SK-N-DZ (cell line): ENCODE data around the gene AADACL3.
"Not testable (repeated sequence)": the region's sequence is repeated elsewhere in the genome, so short reads cannot be mapped to it uniquely, and the experiment has no call there.

Source experiments
- DNase-seq: peaks from one replicate; pipeline ENCODE4 v3.0.0-alpha.2; 2015; ENCODE audit warnings: low spot score

Gene AADACL3

GRCh38 chr1:12714710-12715475 lies 1.0 kb upstream of the AADACL3 start:
- DNase-seq, result no peak

DNA sequence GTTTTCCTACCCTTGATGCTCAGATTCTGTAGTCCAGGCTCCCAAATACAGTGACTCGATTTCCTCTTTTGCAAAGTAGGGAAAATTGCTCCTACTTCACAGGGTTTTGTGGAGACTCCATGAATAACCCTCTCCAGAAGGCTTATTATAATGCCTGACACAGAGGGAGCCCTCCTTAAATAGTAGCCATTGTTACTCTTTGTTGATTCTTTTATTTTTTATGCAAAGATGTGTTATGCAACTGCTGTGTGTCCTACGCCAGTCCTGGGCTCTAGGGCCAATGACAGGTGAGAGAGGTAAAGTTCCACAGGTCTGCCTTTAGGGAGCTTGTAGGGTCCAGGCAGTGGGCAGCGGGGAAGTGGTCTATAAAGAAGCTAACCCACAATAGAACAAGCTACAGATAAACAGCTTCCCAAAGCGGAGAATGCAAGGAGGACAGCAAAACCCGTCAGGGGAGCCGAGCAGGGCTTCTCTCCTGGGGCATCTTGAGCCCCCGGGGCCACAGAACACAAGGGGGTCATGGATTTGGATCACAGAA lies 1.5 kb downstream of the AADACL3 start:
- no peak for DNase-seq

DNA sequence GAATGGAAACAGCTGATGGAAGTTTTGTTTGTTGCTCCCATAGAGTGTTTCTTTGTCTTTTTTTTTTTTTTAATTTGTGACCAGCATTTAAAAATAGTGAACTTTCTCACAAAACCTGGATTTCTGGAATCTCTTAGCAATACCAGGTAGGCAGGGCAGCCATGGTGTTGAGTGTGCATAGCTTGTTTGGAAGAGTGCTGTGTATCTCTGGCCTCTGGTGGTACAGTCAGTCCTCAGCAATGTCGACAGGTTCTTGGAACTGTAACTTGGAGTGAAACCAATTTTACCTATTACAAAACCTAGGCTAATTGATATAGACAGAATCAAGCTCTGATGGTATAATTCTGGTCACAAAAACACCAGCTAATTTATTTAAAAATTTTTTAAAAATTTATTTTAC lies 6.7 kb downstream of the AADACL3 start:
- DNase-seq, result no peak

- no peak for DNase-seq
Measured at GRCh38 chr1:12728391-12728790, 12.5 kb downstream of the AADACL3 start.

DNA sequence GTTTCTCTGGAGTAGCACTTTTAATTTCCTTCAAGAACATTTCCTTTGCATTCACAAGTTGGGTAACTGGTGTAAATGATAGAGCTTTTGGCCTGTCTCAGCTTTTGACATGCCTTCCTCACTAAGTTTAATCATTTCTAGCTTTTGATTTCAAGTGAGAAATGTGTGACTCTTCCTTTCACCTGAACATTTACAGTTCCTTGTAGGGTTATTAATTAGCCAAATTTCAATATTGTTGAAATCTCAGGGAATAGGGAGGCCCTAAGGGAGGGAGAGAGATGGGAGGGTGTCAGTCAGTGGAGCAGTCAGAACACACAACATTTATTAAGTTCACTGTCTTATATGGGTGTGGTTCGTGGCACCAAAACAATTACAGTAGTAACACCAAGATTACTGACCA lies 14.2 kb downstream of the AADACL3 start:
- no peak for DNase-seq

DNA sequence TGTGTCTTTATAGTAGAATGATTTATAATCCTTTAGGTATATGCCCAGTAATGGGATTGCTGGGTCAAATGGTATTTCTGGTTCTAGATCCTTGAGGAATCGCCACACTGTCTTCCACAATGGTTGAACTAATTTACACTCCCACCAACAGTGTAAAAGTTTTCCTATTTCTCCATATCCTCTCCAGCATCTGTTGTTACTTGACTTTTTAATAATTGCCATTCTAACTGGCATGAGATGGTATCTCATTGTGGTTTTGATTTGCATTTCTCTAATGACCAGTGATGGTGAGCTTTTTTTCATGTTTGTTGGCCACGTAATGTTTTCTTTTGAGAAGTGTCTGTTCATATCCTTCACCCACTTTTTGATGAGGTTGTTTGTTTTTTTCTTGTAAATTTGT lies 15.2 kb downstream of the AADACL3 start:
- not testable (repeated sequence) for DNase-seq

DNA sequence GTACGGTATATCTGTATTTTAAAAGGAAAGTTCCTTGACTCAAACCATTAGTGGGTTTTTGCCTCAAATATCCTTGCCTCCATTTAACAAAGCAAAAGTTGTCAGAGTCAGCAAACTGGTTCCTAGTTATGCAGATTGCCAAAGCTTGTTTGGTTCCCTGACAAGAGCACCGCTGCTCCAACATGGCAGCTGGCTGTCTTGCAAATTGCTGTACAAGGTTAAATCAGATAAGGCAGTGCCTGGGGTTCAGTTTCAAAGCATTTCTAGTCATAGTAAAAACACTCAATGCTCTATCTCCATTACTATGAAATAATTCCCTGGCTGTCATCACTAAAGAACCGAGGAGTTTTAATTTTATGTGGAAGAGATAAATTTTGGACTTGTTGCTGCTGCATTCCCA lies 18.7 kb downstream of the AADACL3 start:
- DNase-seq, result no peak

GRCh38 chr1:12738934-12739333 lies 23.0 kb downstream of the AADACL3 start:
- DNase-seq, result no peak

GRCh38 chr1:12739613-12740012 lies 23.7 kb downstream of the AADACL3 start:
- DNase-seq, result no peak

GRCh38 chr1:12741946-12742345 lies 26.0 kb downstream of the AADACL3 start:
- no peak for DNase-seq

DNA sequence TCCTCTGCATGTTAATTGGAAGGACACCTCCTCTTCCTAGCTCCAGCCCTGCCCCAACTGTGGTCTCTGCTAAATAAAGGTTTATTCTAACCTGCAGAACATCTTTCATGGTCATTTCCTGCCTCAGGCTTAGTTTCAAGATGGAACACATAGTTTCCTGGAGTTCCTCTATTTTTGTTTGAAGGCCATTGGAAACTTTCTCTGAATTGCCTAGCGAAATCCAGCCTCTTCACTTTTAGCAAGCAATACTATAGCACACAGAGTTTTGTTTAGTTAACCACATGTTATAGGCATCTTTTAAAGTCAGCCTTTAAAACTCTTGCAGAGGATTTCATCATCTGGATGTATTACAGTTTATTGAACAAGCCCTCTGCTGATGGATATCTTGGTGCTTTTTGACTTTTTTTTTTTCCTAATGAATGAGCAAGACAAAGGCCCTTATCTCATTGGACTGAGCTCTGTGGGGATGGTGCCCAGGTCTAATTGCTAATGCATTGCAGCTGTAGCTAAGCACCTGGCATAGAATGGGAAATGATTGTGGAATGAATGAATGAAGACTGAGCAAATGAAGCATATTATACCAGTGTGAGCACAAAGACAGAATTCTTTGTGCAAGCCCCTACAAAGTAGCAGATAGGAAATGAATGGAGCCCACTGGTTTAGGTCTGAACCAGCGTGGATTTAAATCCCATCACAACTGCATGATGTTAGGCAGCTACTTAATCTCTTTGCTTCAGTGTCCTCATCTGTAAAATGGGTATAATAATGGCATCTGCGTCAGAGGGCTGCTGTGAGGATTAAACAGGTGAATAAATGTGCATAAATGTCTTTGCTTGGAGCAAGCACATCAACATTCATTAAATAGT lies 29.4 kb downstream of the AADACL3 start:
- DNase-seq, result no peak

DNA sequence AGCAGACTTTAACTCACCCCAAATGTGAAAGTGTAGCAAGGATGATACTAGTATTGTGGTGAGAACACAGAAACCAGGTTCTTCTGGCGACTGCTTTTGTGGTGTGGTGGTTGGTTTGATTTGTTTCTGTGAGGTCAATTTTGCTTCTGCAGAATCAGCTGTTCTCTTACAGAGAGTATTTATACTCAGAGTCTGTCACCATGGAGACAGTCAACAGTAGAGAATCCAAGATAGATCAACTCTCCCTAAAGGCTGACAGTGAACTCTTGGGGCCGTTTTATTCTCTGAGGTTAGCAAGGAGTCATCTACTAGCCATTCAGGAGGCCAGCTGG lies 30.0 kb downstream of the AADACL3 start, which contains the start of gene CFAP107:
CFAP107 (plus strand) TSS at position 209 of the 332 bp plus-strand sequence. CDS start 231 bp downstream, outside the sequence.
- no peak for DNase-seq

DNA sequence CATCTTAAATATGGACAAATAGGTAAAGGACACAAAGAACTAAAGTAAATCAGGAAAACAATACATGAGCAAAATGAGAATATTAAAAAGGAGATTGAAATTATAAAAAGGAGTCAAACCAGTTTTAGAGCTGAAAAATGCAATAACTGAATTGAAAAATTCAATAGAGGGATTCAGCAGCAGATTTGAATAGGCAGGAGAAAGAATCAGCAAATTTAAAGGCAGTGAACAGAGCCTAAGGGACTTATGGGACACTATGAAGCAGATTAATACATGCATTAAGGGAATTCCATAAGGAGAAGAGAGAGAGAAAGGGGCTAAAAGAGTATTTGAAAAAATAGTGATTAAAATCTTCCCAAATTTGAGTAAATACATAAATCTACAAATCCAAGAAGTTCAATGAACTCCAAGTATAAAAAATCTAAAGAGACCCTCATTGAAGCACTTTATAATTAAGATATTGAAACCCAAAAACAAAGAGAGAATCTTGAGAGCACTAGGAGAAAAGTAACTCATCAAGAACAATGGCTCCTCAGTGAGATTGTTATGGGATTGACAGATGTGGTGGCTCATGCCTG lies 33.0 kb downstream of the AADACL3 start:
- DNase-seq, result no peak

- no peak for DNase-seq
Measured at GRCh38 chr1:12754738-12755137, 38.8 kb downstream of the AADACL3 start.

- DNase-seq, result no peak
Measured at GRCh38 chr1:12756273-12756672, 40.4 kb downstream of the AADACL3 start.

- DNase-seq, result no peak
Measured at GRCh38 chr1:12756768-12757413, 41.0 kb downstream of the AADACL3 start.

GRCh38 chr1:12757836-12758235 lies 41.9 kb downstream of the AADACL3 start:
- no peak for DNase-seq

DNA sequence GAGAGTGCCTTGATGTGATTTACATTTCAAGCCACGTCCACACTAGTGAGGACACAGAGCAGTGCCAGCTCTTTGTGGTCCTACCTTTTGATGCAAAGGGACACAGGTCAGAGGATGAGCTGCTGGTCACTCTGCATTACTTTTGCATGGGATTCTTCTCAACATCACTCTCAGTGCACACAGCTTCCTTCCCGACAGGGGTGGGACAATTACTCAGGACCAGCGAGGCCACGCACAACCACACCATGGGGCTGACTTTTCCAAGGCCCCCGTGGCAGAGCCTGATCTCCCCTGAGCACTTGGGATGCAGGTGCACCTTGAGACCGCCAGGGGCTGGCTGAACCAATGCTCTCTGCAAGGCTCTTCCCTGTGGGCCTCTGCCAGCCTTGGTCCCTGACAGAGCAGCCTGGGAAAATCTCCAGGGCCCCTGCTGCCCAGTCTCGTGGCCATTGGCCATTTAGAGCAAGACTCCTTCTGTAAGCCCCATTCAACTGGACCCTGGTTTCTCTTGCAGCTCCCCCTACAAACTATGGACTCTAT lies 44.4 kb downstream of the AADACL3 start:
- DNase-seq, result no peak

DNA sequence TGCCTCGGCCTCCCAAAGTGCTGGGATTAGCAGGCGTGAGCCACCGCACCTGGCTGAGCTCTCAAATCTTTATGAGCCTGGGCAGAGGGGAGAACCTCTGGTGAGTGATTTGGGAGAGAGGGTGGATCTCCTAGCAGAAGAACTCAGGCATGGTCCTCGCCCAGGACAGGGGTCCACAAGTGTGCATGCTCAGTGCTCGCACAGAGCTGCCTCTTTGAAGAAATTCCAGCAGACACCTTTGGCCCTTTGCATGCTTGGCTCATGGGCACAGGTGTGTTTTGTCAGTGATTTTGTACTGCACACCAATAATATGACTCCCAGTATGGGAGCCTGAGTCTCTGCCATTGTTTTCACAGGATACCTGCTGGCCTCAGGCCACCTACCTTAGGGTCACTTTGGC lies 45.9 kb downstream of the AADACL3 start:
- no peak for DNase-seq

DNA sequence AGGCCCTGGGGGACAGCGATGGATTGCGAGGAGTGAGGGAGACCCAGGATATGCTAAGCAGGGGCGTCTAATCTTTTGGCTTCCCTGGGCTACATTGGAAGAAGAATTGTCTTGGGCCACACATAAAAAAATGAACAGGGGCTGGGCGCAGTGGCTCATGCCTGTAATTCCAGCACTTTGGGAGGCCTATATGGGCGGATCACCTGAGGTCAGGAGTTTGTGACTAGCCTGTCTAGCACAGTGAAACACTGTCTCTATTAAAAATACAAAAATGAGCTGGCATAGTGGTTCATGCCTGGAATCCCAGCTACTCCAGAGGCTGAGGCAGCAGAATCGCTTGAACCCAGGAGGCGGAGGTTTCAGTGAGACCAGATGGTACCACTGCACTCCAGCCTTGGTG lies 46.9 kb downstream of the AADACL3 start:
- no peak for DNase-seq

DNA sequence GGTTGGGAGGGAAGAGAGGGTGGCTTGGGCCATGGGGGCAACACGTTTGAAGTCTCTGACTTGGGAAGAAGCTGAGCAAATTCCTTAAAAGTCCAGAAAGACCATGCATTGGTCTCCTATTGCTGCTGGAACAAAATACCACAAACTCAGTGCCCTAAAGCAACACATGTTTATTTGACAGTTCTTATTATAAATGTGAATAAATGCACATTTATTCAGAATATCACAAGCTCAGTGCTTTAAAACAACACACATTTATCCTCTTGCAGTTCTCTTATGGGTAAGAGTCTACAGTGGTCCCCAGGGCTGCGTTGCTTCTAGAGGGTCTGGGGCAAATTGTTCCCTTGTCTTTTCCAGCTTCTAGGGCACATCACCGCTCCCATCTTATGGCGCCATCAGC lies 47.6 kb downstream of the AADACL3 start:
- DNase-seq, result no peak
